Measurements from ENCODE around the gene KIRREL1.

KIRREL1 gene

DNA sequence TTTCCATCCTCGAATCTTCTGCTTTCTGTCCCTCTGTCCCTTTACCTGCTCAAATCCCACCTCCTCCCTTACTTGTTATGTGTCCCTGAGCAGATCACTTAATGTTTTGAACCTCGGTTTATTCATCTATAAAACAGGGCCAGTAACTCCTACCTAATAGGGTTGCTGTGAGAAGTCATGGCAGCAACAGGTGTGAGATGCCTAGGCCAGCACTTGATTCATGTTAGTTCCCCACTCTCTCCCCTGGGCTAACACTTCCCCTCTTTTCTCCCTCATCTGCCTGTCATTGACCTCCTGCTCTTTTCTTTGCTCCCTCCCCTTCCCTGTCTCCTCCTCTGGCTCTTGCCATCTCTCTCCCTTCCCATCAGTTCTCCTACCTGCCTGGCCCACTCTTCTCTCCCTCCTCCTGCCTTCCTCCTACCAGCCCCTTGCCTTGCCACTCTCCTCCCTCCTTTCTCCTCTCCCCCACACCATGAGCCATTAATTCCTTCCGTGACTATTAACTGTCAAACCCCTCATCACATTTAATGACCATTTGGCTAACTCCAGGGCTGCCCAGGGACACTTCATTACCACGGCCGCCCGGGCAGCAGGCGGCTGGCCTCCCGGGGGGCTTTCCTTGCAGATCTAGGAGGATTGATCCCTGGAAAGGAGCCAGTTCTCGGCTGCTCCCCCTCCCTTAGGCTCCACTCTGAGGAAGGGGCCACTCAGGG, 96.6 kb downstream of the KIRREL1 start:
- intact Hi-C loops (cut with DNase I): no loop called here
- no peak for DNase-seq

- DNase-seq: no peak
- intact Hi-C loops (cut with DNase I): no loop called here
Observed at GRCh38 chr1:158093376-158093775, 99.9 kb downstream of the KIRREL1 start.

- no peak for DNase-seq
- intact Hi-C loops (cut with DNase I): no loop called here
Observed at GRCh38 chr1:158094571-158094970, 101.1 kb downstream of the KIRREL1 start.

DNA sequence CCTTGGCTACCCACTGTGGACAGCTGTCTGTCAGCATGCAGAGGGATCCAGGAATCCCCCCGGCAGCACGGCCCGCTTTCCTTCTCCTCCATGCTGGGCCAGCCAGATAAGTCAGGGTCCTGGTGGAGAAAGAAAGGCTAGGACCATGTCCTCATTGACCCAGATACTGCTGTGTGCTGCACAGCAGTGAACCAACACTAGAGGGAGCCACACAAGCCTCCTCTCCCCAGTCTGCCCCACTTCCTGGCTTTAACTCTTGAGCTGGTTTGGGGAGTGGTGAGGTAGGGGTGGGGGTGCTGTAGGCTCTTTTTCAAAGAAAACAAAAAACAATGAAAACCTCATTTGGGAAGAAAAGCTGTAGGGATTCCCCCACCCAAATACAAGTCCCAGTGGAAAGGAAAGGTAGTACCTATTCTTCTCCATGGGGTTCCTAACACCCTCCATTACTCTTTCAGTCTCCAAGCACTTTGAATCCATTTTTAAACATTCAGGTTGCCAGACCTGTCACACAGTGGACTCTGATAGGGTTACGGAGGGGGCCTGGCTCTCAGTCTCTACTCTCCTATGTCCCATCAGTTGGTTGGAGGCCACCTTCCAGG, 102.4 kb downstream of the KIRREL1 start:
- DNase-seq: peak in 8 of 42 donors; percentile 12 to 42 (median 20)
- intact Hi-C loops (cut with DNase I): no loop called here

GRCh38 chr1:158098256-158098655, 104.8 kb downstream of the KIRREL1 start:
- no peak for DNase-seq
- intact Hi-C loops (cut with DNase I): no loop called here

DNA sequence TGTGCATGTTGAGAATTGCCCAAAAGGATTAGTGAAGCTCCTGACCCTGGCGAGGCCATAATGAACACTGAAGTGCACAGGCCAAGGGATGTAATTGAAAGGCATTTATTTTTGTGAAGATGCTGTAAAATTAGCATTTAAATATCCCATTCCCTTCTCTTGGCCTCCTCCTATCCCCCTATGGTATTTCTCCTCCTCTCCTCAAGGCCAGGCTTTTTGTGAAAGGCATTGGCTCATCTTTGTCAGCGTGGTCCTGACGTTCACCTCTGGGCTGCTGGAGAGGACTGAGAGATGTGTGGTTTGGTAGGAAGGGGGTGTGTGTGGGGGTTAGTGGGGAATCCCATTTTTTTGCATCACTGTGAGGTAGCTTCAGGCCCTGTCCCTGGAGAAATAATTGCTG, 105.7 kb downstream of the KIRREL1 start:
- no peak for DNase-seq
- intact Hi-C loops (cut with DNase I): no loop called here

DNA sequence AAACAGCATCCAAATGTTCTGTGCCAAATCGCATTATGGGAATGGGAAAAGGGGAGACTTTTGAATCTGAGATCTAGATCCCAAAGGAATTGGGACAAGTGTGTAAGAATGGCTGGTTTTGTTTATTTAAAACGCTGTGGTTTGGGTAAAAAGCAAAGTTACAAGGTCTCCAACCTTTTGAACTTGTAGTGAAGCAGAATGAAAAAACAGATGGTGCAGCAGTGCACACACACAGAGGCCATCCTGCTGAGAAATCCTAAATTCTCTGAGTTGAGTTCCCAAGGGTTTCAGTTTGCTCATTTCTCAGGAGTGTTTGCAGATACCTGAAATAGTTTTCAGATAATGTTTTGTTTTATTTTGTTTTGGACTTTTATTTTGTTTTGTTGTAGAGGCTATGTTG, 107.1 kb downstream of the KIRREL1 start:
- intact Hi-C loops (cut with DNase I): no loop called here
- no peak for DNase-seq

- intact Hi-C loops (cut with DNase I): no loop called here
- no peak for DNase-seq
Observed at GRCh38 chr1:158101455-158101854, 108.0 kb downstream of the KIRREL1 start.

GRCh38 chr1:158101927-158102326, 108.5 kb downstream of the KIRREL1 start:
- intact Hi-C loops (cut with DNase I): no loop called here
- no peak for DNase-seq

GRCh38 chr1:158102881-158103674, 109.6 kb downstream of the KIRREL1 start:
- DNase-seq: no peak
- intact Hi-C loops (cut with DNase I): no loop called here

GRCh38 chr1:158103861-158104522, 110.5 kb downstream of the KIRREL1 start:
- DNase-seq: no peak
- intact Hi-C loops (cut with DNase I): no loop called here

DNA sequence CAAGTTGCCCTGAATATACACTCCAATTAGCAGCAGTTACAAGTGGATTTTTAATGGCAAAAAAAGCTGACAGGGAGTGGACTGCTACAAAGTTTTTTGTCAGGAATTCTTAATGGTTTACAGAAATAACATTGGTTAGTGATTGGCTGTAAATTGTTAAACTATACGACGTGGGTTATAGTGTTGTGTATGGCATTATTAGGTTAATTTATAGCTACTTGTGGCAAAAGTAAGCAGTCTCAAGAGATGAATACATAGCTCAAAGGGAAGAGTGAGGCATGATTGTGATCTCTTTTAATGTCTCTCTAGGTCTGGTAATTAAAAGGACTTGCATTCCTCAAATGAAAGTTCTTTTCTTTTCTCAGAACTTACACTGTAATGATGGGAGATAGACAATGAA, 111.4 kb downstream of the KIRREL1 start:
- intact Hi-C loops (cut with DNase I): no loop called here
- DNase-seq: no peak

DNA sequence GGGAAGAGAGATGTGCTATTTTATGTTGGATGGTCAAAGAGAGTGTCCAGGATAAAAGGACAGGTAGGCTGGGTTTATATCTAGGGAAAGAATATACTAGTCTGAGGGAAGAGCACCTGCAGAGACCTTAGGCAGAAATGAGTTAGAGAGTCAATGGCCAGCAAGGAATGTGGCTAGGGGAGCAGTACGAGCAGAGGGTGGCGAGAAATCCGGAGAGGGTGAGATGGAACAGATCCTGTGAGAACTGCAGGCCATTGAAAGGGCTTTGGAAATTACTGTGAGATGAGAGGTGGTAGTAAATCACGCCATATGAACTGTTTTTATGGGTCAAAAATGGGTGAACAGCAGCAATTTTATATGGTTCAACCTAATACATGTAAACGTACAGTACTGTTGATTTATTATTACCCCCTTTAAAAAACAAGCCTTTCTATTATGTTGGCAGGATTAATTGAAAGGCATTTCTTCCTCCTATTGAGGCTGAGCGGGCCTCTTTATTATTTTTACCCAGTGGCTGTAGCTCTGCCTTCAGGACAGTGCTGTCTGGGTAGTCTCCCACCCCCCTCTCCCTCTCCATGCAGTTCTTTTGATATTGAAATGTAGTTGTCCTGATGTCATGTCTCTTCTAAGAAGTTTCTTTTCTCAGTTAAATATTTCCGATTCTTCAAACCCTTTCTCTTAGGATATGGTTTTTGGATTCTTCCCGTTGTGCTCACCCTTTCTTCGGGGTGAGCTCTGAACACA, 112.1 kb downstream of the KIRREL1 start:
- intact Hi-C loops (cut with DNase I): no loop called here
- DNase-seq: no peak

DNA sequence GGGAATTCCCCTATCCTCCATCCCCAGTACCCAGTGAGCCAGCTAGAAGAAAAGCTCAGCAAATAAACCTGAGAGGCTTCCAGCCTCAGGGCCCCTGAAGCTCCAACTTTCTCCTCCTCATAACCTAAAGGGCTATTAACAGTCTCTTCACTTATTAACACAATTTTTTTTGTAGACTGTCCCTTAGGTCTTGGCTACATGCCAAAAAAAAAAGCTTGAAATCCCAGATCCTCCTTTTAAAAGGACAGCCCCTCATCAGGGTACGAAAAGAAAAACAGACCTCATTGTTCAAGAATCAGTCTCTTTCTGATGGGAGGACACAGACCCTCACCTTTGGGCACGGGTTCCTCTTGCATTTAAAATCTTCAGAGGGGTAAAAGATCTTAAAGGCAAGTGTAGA, 114.5 kb downstream of the KIRREL1 start:
- intact Hi-C loops (cut with DNase I): no loop called here
- DNase-seq: no peak

DNA sequence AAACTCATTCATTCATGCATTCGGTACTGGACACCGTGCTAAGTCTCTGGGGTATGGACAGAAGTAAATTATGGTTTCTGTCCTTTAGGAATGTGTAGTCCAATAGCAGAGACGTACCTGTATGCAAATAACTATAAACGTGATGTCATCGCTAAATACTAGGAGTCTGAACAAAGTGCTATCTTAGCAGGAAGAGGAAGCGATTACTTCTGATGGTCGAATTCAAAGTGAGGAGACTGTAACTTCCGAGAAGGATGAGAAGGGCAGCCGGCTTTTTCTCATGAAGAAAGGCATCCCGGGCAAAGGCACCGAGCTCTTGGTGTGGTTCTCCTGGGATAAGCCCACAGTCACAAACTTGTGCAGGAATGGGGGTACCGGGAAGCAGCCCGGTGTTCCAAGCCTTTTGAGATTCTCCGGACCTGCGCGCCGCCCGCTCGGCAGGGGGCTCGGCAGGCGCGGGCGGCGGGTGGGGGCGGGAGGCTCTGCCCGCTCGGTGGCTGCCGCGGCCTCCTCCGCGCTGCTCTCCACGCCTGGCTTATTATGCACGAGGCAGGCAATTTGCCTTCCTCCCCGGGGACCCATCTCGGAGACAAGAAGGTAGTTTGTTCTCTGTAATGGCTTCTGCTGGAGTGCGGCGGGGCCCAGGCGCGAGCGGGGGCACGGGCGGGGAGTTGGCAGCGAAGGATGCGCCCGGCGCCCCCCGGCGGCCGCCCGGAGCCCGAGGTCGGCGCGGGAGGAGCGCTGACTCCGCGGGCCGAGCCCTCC, 119.7 kb downstream of the KIRREL1 start:
- intact Hi-C loops (cut with DNase I): no loop called here
- peak in 39 of 42 donors; percentile 16 to 74 (median 51) for DNase-seq

- DNase-seq: no peak
- intact Hi-C loops (cut with DNase I): no loop called here
Observed at GRCh38 chr1:158113759-158114127, 120.3 kb downstream of the KIRREL1 start.

GRCh38 chr1:158115126-158115525, 121.7 kb downstream of the KIRREL1 start:
- intact Hi-C loops (cut with DNase I): no loop called here

More at GRCh38 chr1:158115126-158115525, 121.7 kb downstream of the KIRREL1 start:
- no peak for DNase-seq
